HepG2 (cell line): ENCODE results near the gene PNPLA8. TPM values are rescaled to one million over a fixed set of nuclear protein-coding genes. Genes with fewer than 3 reads are reported as not detected.

ENCODE experiments used
- GABPB1 ChIP-seq: IDR thresholded peaks from 2 replicates; pipeline ENCODE4 v1.6.1; 2016; ENCODE audit warnings: mild to moderate bottlenecking, missing genetic modification reagents, moderate library complexity, missing compliant biosample characterization
- MBNL3 ChIP-seq: fragments of 250-450 bp; sonication (Bioruptor Pico); conservative IDR thresholded peaks from 2 replicates; pipeline ENCODE4 v1.8.0; 2022; ENCODE audit warnings: mild to moderate bottlenecking, inconsistent platforms
- MEIS2 ChIP-seq: sonication (generic); formaldehyde crosslinking; IDR thresholded peaks from 2 replicates; pipeline ENCODE4 v1.9.0; 2021; ENCODE audit warnings: mild to moderate bottlenecking, missing genetic modification reagents
- SIN3A ChIP-seq: IDR thresholded peaks from 2 replicates; pipeline ENCODE4 v1.6.1; 2011; ENCODE audit warnings: low read depth, mild to moderate bottlenecking, control low read depth, low read length, borderline replicate concordance
- ZNF17 ChIP-seq: sonication (generic); formaldehyde crosslinking; IDR thresholded peaks from 2 replicates; pipeline ENCODE4 v1.5.0; 2020; ENCODE audit warnings: mild to moderate bottlenecking, missing genetic modification reagents
- ZNF317 ChIP-seq: sonication (generic); formaldehyde crosslinking; IDR thresholded peaks from 2 replicates; pipeline ENCODE4 v1.5.0; 2020; ENCODE audit warnings: mild to moderate bottlenecking, missing genetic modification reagents
- ZNF546 ChIP-seq: sonication (generic); formaldehyde crosslinking; conservative IDR thresholded peaks from 2 replicates; pipeline ENCODE4 v1.8.1; 2023; ENCODE audit warnings: mild to moderate bottlenecking, missing genetic modification reagents
- ZNF598 ChIP-seq: sonication (generic); formaldehyde crosslinking; IDR thresholded peaks from 2 replicates; pipeline ENCODE4 v1.5.1; 2020; ENCODE audit warnings: mild to moderate bottlenecking, missing genetic modification reagents, borderline replicate concordance
- ZNF790 ChIP-seq: sonication (generic); formaldehyde crosslinking; IDR thresholded peaks from 2 replicates; pipeline ENCODE4 v1.8.0; 2022; ENCODE audit warnings: missing genetic modification reagents, mild to moderate bottlenecking, borderline replicate concordance
- ZNF841 ChIP-seq: sonication (generic); formaldehyde crosslinking; IDR thresholded peaks from 2 replicates; pipeline ENCODE4 v1.8.1; 2023; ENCODE audit warnings: missing genetic modification reagents, borderline replicate concordance
- polyA plus RNA-seq, 8 experiments: library from polyadenylated mRNA; depleted of rRNA in 3 of 8; stranded (reverse) in 7 of 8; unstranded in 1 of 8; fragments of >200 nt; fragmentation: Illumina TruSeq in 4 of 8; extraction: Trizol in 4 of 8; gene quantifications; 2 replicates each; pipeline versions ENCODE4 v1.2.1 to v1.2.3, GENCODE V29; 2011 to 2016; ENCODE audit warnings: low read depth in 4 of 8, missing spikeins in 1 of 8, mixed read lengths in 1 of 8; ENCODE audit not compliant: insufficient read depth in 1 of 8
- total RNA-seq, 5 experiments: library from RNA; depleted of rRNA; stranded (reverse); fragments of >200 nt; fragmentation: Illumina TruSeq; extraction: Trizol; gene quantifications; 2 replicates each; pipeline ENCODE4 v1.2.3, GENCODE V29; 2016; ENCODE audit warnings: low read depth in 1 of 5
- TF ChIP-seq, protein P1 (sequence below), 2 experiments: fragments of 450-650 bp in 1 of 2; sonication (generic) in 1 of 2; formaldehyde crosslinking in 1 of 2; IDR thresholded peaks; 2 replicates each; pipeline versions ENCODE4 v1.6.1 to v1.8.0; 2016 to 2022; ENCODE audit warnings: antibody characterized with exemption in 1 of 2, mild to moderate bottlenecking in 1 of 2, missing genetic modification reagents in 1 of 2
- TF ChIP-seq, protein P2 (sequence below): sonication (generic); formaldehyde crosslinking; IDR thresholded peaks from 2 replicates; pipeline ENCODE4 v1.8.0; 2022; ENCODE audit warnings: mild to moderate bottlenecking, missing genetic modification reagents, borderline replicate concordance

PNPLA8 gene
- total and polyA plus RNA-seq, 2 of the 13 experiments (the other 11 are each of a cell fraction or from before 2014, with no cell fraction given): 6.3 to 11.4 TPM

GRCh38 chr7:108525985-108526767, at the start of gene PNPLA8 (continued):
- TF ChIP-seq GABPB1 (CRISPR knock-in tag) (peak; percentile 99), ZNF790 (CRISPR knock-in tag) (no peak), ZNF841 (CRISPR knock-in tag) (no peak), MEIS2 (CRISPR knock-in tag) (peak; percentile 73), ZNF17 (no peak), SIN3A (peak; percentile 96), ZNF317 (peak; percentile 20; the same call in 1 of the 2 replicates), ZNF598 (CRISPR knock-in tag) (peak; percentile 74; the same call in 1 of the 2 replicates), ZNF546 (0 out of 2 replicates have a peak, but pooled peaks have one; percentile 33), MBNL3 (CRISPR knock-in tag) (no peak)
- TF ChIP-seq, protein P1, sequence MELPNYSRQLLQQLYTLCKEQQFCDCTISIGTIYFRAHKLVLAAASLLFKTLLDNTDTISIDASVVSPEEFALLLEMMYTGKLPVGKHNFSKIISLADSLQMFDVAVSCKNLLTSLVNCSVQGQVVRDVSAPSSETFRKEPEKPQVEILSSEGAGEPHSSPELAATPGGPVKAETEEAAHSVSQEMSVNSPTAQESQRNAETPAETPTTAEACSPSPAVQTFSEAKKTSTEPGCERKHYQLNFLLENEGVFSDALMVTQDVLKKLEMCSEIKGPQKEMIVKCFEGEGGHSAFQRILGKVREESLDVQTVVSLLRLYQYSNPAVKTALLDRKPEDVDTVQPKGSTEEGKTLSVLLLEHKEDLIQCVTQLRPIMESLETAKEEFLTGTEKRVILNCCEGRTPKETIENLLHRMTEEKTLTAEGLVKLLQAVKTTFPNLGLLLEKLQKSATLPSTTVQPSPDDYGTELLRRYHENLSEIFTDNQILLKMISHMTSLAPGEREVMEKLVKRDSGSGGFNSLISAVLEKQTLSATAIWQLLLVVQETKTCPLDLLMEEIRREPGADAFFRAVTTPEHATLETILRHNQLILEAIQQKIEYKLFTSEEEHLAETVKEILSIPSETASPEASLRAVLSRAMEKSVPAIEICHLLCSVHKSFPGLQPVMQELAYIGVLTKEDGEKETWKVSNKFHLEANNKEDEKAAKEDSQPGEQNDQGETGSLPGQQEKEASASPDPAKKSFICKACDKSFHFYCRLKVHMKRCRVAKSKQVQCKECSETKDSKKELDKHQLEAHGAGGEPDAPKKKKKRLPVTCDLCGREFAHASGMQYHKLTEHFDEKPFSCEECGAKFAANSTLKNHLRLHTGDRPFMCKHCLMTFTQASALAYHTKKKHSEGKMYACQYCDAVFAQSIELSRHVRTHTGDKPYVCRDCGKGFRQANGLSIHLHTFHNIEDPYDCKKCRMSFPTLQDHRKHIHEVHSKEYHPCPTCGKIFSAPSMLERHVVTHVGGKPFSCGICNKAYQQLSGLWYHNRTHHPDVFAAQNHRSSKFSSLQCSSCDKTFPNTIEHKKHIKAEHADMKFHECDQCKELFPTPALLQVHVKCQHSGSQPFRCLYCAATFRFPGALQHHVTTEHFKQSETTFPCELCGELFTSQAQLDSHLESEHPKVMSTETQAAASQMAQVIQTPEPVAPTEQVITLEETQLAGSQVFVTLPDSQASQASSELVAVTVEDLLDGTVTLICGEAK (IDR thresholded peaks at IDR 0.05): no peak
- TF ChIP-seq, protein P1 (CRISPR knock-in tag; IDR thresholded peaks at IDR 0.05): peak; percentile 79
- TF ChIP-seq, protein P2, sequence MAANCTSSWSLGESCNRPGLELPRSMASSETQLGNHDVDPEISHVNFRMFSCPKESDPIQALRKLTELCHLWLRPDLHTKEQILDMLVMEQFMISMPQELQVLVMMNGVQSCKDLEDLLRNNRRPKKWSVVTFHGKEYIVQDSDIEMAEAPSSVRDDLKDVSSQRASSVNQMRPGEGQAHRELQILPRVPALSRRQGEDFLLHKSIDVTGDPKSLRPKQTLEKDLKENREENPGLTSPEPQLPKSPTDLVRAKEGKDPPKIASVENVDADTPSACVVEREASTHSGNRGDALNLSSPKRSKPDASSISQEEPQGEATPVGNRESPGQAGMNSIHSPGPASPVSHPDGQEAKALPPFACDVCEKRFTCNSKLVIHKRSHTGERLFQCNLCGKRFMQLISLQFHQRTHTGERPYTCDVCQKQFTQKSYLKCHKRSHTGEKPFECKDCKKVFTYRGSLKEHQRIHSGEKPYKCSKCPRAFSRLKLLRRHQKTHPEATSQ (CRISPR knock-in tag): peak; percentile 75; the same call in 1 of the 2 replicates
